C4-2B (cell line): Measurements from ENCODE around the gene SNCA.

Experiments used
- H3K27ac ChIP-seq: fragments of 450-650 bp; 2 replicates; pipeline ENCODE4 v1.5.1; 2017
- ZFX ChIP-seq: fragments of 450-650 bp; IDR thresholded peaks from 2 replicates; pipeline ENCODE4 v1.6.1; 2017
- TF ChIP-seq, protein P1 (sequence below): fragments of 450-650 bp; conservative IDR thresholded peaks from 2 replicates; pipeline ENCODE4 v1.5.1; 2017; ENCODE audit warnings: mild to moderate bottlenecking

The SNCA gene

DNA sequence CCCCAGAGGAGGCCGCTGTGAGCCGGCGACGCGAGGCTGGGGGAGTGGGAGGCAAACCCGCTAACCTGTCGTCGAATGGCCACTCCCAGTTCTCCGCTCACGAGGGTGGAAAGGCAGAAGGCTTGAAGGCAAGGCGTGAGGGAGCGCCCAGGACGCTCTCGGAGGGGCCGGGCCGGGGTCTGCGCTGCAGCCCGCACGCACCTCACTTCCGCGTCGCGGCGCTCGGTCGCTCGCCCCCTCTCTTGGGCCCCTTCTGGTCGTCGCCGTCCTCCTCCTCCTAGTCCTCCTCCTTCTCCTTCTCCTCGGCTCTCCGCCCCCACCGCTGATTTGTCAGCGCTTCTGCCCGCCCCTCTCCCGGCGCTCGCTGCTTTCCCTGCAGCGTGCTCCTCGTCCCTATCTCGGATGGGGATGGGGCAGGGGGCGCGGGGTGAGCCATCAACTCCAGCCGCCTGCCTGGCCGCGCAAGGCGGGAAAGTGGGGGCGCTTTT is at the start of gene SNCA:
Gene SNCA, minus strand, starts transcription at position 265 of the 488 bp plus-strand sequence. CDS start 1,494 bp downstream, outside the sequence.
- no peak for TF ChIP-seq ZFX
- TF ChIP-seq, protein P1, sequence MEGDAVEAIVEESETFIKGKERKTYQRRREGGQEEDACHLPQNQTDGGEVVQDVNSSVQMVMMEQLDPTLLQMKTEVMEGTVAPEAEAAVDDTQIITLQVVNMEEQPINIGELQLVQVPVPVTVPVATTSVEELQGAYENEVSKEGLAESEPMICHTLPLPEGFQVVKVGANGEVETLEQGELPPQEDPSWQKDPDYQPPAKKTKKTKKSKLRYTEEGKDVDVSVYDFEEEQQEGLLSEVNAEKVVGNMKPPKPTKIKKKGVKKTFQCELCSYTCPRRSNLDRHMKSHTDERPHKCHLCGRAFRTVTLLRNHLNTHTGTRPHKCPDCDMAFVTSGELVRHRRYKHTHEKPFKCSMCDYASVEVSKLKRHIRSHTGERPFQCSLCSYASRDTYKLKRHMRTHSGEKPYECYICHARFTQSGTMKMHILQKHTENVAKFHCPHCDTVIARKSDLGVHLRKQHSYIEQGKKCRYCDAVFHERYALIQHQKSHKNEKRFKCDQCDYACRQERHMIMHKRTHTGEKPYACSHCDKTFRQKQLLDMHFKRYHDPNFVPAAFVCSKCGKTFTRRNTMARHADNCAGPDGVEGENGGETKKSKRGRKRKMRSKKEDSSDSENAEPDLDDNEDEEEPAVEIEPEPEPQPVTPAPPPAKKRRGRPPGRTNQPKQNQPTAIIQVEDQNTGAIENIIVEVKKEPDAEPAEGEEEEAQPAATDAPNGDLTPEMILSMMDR: no peak
- no peak within 1 kb of the TSS for H3K27ac ChIP-seq

DNA sequence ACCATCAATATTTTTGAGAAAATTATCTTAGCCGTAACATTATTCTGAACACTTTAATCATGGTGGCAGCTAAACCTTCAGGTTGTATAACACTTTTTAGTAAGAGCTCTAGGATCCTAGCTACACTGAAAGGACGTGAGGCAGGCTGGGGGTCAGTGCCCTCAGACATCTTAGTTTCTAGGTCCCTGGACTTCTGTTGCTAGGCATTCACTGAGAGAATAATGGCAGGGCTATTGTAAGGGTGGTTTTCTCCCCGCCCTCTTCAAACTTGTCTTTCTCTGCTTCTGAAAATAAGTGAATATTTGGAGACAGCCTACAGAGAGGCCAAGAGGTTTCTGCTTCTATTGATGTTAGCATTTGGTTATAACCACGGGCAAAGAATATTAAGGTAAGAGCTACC is 42.3 kb upstream of the SNCA start:
- no peak overlapping the region for H3K27ac ChIP-seq
- TF ChIP-seq ZFX: no peak
- TF ChIP-seq, protein P1: no peak

DNA sequence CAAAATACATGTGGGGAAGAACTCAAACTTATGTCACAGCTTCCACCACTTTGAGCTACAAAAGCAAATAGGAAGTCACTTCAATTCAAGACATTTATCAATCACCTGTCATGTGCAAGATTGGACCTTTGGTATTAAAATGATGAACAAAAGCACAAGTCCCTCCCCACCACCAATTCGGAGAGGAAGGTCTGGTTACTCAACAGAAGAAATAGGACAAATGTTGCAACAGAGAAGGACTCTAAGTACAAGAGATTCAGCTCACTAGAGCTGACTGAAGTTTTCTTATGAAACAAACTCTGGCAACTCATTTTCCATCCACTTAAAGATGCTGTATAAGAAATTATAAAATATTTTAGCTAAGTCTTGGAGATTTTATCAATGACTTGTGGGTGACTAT is 41.6 kb upstream of the SNCA start:
- no peak overlapping the region for H3K27ac ChIP-seq
- no peak for TF ChIP-seq ZFX
- TF ChIP-seq, protein P1: no peak

DNA sequence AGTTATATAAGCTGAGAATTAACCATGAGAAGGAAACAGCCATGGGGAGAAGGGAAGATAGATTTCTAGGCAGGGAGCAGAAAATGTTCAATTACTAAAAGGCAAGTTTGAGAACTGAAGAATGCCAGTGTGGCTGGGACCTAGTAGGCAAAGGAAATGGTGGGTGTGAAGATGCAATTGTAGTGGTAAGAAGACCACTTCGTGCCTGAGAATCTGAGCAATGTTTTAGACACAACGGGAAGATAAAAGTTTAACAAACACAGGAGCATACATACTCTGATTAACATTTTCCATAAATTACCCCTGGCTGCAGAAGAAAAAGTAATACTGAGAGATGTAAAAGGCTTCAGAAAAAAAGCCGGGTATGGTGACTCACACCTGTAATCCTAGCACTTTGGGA is 39.6 kb upstream of the SNCA start:
- no peak for TF ChIP-seq ZFX
- TF ChIP-seq, protein P1: no peak
- no peak overlapping the region for H3K27ac ChIP-seq

DNA sequence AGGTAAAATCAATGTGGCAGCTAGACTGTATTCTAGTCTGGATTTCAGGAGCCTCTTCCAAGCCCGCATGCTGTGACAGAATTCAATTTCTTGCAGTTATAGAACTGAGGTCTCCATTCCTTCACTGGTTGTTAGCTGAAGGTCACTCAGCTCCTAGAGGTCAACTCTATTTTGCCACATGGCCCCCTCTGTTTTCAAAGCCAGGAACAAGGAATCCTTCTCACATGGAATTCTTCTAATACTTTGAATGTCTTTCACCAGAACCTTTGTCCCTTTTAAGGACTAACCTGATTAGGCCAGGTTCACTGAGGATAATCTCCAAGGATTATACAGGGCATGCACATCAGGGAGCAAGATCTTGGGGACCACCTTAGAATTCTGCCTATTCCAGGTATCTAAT is 34.2 kb upstream of the SNCA start:
- H3K27ac ChIP-seq: no peak overlapping the region
- no peak for TF ChIP-seq ZFX
- TF ChIP-seq, protein P1: no peak

DNA sequence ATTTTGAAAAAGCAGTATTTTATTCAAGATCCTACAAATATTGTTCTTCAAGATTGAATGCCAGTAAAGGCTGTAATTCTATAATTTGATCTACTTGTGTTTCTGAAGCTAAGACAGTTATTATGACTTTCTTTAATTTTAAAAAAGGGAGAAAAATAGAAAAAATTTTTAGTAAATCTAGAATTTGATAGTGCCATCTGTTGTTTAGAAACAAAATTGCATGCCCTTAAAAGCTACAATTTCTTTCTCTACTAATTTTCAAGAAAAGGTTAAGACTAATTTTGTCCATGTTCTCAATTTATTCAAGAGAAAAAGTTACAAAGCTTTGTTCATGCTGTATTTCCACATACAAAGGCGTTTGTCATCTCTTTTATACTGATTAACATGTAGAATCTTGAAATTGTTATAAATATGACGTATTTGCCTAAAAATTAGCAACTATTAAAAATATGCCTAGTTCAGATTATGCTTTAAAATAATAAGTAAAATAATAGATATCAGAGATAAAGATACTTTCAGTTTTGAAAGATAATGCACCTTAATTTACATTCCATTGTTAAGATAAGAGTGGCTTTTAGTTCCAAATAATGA is 32.1 kb upstream of the SNCA start:
- TF ChIP-seq, protein P1: peak; percentile 57
- TF ChIP-seq ZFX: no peak
- H3K27ac ChIP-seq: no peak overlapping the region

DNA sequence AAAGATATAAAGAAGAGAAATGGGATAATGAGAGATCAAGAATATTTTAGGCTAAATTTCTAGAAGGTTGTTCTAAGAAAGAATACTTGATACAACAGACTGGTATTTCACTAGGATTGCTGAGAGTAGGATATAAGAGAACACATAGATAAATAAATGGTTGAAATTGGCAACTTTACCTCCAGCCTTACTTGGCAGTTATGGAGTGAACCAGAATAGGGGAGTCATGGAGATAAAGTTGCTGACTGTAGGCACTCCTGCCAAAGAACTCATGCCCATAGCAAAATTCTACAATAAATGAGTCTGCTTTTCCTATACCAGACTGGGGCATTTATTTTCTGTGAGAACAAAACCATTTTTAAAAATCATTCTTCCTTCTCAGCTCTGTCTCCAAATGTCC is 31.3 kb upstream of the SNCA start:
- H3K27ac ChIP-seq: no peak overlapping the region
- TF ChIP-seq, protein P1: no peak
- TF ChIP-seq ZFX: no peak
